Measurements from ENCODE around the gene NR2F1-AS1. TPM values are rescaled to one million over a fixed set of nuclear protein-coding genes. Genes with fewer than 3 reads are reported as not detected.

The NR2F1-AS1 gene
- polyA plus RNA-seq, 3 donors = not detected

DNA sequence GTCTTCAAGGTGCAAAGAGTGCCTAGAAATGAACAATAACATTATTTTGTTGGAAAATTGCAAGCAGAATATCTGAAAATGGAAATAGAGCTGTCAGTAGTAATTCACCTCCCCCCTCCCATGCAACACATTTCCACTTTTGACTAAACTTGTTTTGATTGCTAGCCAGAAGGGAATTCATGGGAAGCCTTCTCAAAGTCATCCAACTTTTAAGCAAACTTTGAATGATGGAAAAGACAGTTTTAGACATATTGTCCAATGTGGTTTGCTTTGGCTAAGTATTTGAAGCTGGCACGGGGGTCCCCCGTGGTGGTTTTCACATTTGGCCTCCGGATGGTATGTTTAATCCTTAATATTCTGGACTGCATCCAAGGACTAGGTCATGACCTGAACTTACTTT is 9.5 kb upstream of the NR2F1-AS1 start:
- Mint-ChIP-seq H3K27me3 (ENCODE audit: low read depth in 3 of 3) (peaks cover 28 to 96% (median 65%) of the 10 kb centered on the region in 3 donors), H3K27ac (no peak overlapping the region), H3K4me3 (peak overlapping the region in 1 of 2 donors; percentile 75), H3K9me3 (peaks cover 2 to 44% (median 28%) of the 10 kb centered on the region in 7 donors), H3K36me3 (peaks cover 3 to 9% of the 10 kb centered on the region in 2 donors), H3K4me1 (peaks cover 30% of the 10 kb centered on the region)
- Histone ChIP-seq H3K4me3 (replicated peaks in 1 of 3; ENCODE audit: low read depth in 2 of 3, low read length in 3 of 3) (no peak overlapping the region), H3K4me1 (ENCODE audit: control insufficient read depth in 1 of 2, insufficient read depth in 2 of 2, low read length in 2 of 2) (peaks cover 0 to 3% of the 10 kb centered on the region in 2 donors), H2AFZ (ENCODE audit: insufficient read depth, low read depth, low read length, poor library complexity, severe bottlenecking) (no peak overlapping the region), H3K9ac (ENCODE audit: insufficient read depth, low read length, poor library complexity, severe bottlenecking) (no peak overlapping the region), H3K36me3 (replicated peaks in 1 of 2; ENCODE audit: control insufficient read depth in 1 of 2, insufficient read depth in 2 of 2, low read length in 2 of 2) (no peaks in the 10 kb centered on the region), H3K4me2 (replicated peaks; ENCODE audit: extremely low read depth, low read length, poor library complexity, severe bottlenecking) (no peak overlapping the region), H3K79me2 (ENCODE audit: insufficient read depth, low read length) (no peaks in the 10 kb centered on the region), H3K9me3 (replicated peaks in 1 of 2; ENCODE audit: control insufficient read depth in 1 of 2, insufficient read depth in 1 of 2, low read length in 2 of 2) (peaks cover 10 to 59% of the 10 kb centered on the region in 2 donors), H3K27ac (ENCODE audit: low read depth in 1 of 2, low read length in 2 of 2) (no peak overlapping the region), H4K20me1 (ENCODE audit: insufficient read depth, low read length) (no peaks in the 10 kb centered on the region), H3K27me3 (ENCODE audit: control insufficient read depth in 2 of 2, insufficient read depth in 2 of 2, low read length in 2 of 2) (peaks cover 86 to 97% of the 10 kb centered on the region in 2 donors)
- no peak for TF ChIP-seq CTCF (IDR thresholded peaks at IDR 0.05)
- no peak for DNase-seq
- 49% methylated on average over 3 of the region's 3 CpGs for WGBS (ENCODE audit: insufficient coverage)
- intact Hi-C loops (cut with micrococcal nuclease) = no loop called here

- no peak overlapping the region for H3K9ac ChIP-seq (ENCODE audit: insufficient read depth, low read length, poor library complexity, severe bottlenecking)
- peaks cover 83 to 95% of the 10 kb centered on the region in 2 donors for H3K27me3 ChIP-seq (ENCODE audit: control insufficient read depth in 2 of 2, insufficient read depth in 2 of 2, low read length in 2 of 2)
- peaks cover 3 to 53% of the 10 kb centered on the region in 2 donors for H3K9me3 ChIP-seq (replicated peaks in 1 of 2; ENCODE audit: control insufficient read depth in 1 of 2, insufficient read depth in 1 of 2, low read length in 2 of 2)
These were observed 8.8 kb upstream of the NR2F1-AS1 start for GRCh38 chr5:93589829-93590215.

More at GRCh38 chr5:93589829-93590215, 8.8 kb upstream of the NR2F1-AS1 start:
- Mint-ChIP-seq H3K4me1 (peaks cover 30% of the 10 kb centered on the region), H3K4me3 (peak overlapping the region in 1 of 2 donors; percentile 75), H3K27ac (no peak overlapping the region), H3K9me3 (peaks cover 2 to 40% (median 21%) of the 10 kb centered on the region in 7 donors), H3K36me3 (peaks cover 0 to 7% of the 10 kb centered on the region in 2 donors), H3K27me3 (ENCODE audit: low read depth in 3 of 3) (peaks cover 32 to 93% (median 70%) of the 10 kb centered on the region in 3 donors)
- Histone ChIP-seq H4K20me1 (ENCODE audit: insufficient read depth, low read length) (no peaks in the 10 kb centered on the region), H3K79me2 (ENCODE audit: insufficient read depth, low read length) (no peaks in the 10 kb centered on the region), H3K4me3 (replicated peaks in 1 of 3; ENCODE audit: low read depth in 2 of 3, low read length in 3 of 3) (no peak overlapping the region), H3K27ac (ENCODE audit: low read depth in 1 of 2, low read length in 2 of 2) (no peak overlapping the region), H3K4me1 (ENCODE audit: control insufficient read depth in 1 of 2, insufficient read depth in 2 of 2, low read length in 2 of 2) (peaks cover 4 to 6% of the 10 kb centered on the region in 2 donors), H3K36me3 (replicated peaks in 1 of 2; ENCODE audit: control insufficient read depth in 1 of 2, insufficient read depth in 2 of 2, low read length in 2 of 2) (no peaks in the 10 kb centered on the region), H2AFZ (ENCODE audit: insufficient read depth, low read depth, low read length, poor library complexity, severe bottlenecking) (no peak overlapping the region), H3K4me2 (replicated peaks; ENCODE audit: extremely low read depth, low read length, poor library complexity, severe bottlenecking) (no peak overlapping the region)
- DNase-seq = no peak
- no peak for TF ChIP-seq CTCF (IDR thresholded peaks at IDR 0.05)
- intact Hi-C loops (cut with micrococcal nuclease) = loop anchor here (5.0 to 10.0 kb wide), 2 partner anchors 212 to 325 kb away; no protein-coding TSS in a partner anchor
- 71% methylated on average over 1 of the region's 2 CpGs for WGBS (ENCODE audit: insufficient coverage)
